DOHH2 (cell line): ENCODE results near the gene CASP6.

ENCODE experiments used
- CTCF ChIP-seq: fragments of 200-600 bp; sonication (generic); IDR thresholded peaks from one replicate; pipeline ENCODE4 v1.5.1; 2014; ENCODE audit warnings: antibody characterized with exemption, mild to moderate bottlenecking, low read depth, low read length; ENCODE audit not compliant: poor library complexity, severe bottlenecking
- EZH2phosphoT487 ChIP-seq: fragments of 200-600 bp; sonication (generic); IDR thresholded peaks from 2 replicates; pipeline ENCODE4 v1.6.1; 2017; ENCODE audit warnings: borderline replicate concordance, mild to moderate bottlenecking, antibody characterized with exemption, low read length, moderate library complexity, mixed read lengths

GRCh38 chr4:109683621-109684253 lies 19.5 kb downstream of the CASP6 start:
- TF ChIP-seq CTCF (no peak), EZH2phosphoT487 (no peak)
